HK-2 (cell line): ENCODE results near the gene RTN4RL1.
"Not testable (repeated sequence)": the region's sequence is repeated elsewhere in the genome, so short reads cannot be mapped to it uniquely, and the experiment has no call there.

Experiments used
- DNase-seq: peaks from one replicate; pipeline ENCODE4 v3.0.0-alpha.2; 2018; ENCODE audit not compliant: unreplicated experiment

The RTN4RL1 gene

DNA sequence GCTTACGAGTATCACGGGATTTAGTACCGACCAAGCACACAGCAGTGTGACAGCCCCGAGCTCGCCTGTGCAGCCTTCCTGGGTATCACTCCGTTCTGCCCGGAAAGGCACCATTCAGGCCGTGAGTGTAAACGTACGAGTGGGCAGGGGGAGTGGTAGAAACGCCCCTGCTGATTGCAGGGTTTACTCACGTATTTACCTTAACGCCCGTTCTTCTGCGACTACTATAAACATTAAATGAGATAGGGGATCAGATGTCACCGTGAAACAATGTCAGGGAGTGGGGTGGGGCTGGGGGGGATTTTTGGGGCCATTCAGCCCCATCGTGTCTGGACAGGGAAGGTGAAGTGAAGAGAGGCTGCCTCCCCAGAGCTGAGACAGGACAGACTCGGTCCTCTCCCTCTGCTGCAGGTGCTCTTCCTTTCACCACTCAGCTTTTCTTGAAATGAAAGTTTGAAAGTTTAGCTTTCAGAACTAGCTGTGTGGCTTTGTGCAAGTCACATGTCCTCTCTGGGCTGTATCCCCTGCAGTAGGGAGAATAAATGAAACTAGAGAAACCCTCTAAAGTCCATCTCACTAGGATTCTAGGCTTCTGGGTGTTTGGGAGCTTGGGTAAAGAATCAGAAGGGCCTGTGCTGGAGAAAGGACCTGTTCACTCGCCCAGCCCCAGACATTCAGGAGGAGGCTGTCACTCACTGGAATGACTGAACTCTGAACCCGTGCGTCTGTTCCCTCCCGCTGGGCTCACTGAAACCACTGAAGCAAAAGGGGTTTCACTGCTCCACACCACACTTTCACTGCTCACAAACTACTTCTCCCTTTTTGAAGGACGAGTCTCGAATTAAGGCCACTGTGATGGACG is 128.7 kb downstream of the RTN4RL1 start:
- DNase-seq: no peak

GRCh38 chr17:1895479-1895878 is 129.7 kb downstream of the RTN4RL1 start:
- DNase-seq: not testable (repeated sequence)

GRCh38 chr17:1894753-1895339 is 130.3 kb downstream of the RTN4RL1 start:
- DNase-seq: no peak

GRCh38 chr17:1890758-1891450 is 134.2 kb downstream of the RTN4RL1 start:
- no peak for DNase-seq

- no peak for DNase-seq
Observed at GRCh38 chr17:1888741-1889140, 136.4 kb downstream of the RTN4RL1 start.
